GM18870 (cell line): ENCODE results near the gene GATA2.

Experiments
- ATAC-seq: cut with Tn5 transposase; IDR thresholded peaks from one replicate; pipeline ENCODE4 v1.9.1; 2021; ENCODE audit warnings: moderate library complexity; ENCODE audit not compliant: unreplicated experiment

Gene GATA2

GRCh38 chr3:128475355-128475754 is 17.6 kb downstream of the GATA2 start:
- ATAC-seq: no peak

GRCh38 chr3:128473737-128474136 is 19.3 kb downstream of the GATA2 start:
- no peak for ATAC-seq

- no peak for ATAC-seq
Observed at GRCh38 chr3:128473180-128473519, 19.9 kb downstream of the GATA2 start.

GRCh38 chr3:128472449-128473179 is 20.4 kb downstream of the GATA2 start:
- no peak for ATAC-seq

- ATAC-seq: no peak
Observed at GRCh38 chr3:128471720-128472119, 21.3 kb downstream of the GATA2 start.

GRCh38 chr3:128471110-128471509 is 21.9 kb downstream of the GATA2 start:
- ATAC-seq: no peak

GRCh38 chr3:128470134-128470899 is 22.7 kb downstream of the GATA2 start:
- no peak for ATAC-seq

GRCh38 chr3:128469556-128469955 is 23.4 kb downstream of the GATA2 start:
- no peak for ATAC-seq

- no peak for ATAC-seq
Observed at GRCh38 chr3:128468791-128469527, 24.0 kb downstream of the GATA2 start.

- no peak for ATAC-seq
Observed at GRCh38 chr3:128468285-128468790, 24.7 kb downstream of the GATA2 start.

GRCh38 chr3:128466840-128467541 is 26.0 kb downstream of the GATA2 start, which contains the start of gene DNAJB8:
DNAJB8 (minus strand) TSS chr3:128466890; CDS start chr3:128463245, 3,645 bp downstream.
- ATAC-seq: no peak

- no peak for ATAC-seq
Observed at GRCh38 chr3:128464702-128465101, 28.3 kb downstream of the GATA2 start.

- no peak for ATAC-seq
Observed at GRCh38 chr3:128464188-128464587, 28.8 kb downstream of the GATA2 start.

- no peak for ATAC-seq
Observed at GRCh38 chr3:128463771-128464170, 29.2 kb downstream of the GATA2 start.

GRCh38 chr3:128463354-128463753 is 29.6 kb downstream of the GATA2 start:
- no peak for ATAC-seq

- no peak for ATAC-seq
Observed at GRCh38 chr3:128462931-128463330, 30.1 kb downstream of the GATA2 start.

GRCh38 chr3:128462341-128462910 is 30.6 kb downstream of the GATA2 start:
- no peak for ATAC-seq

- no peak for ATAC-seq
Observed at GRCh38 chr3:128461731-128462130, 31.3 kb downstream of the GATA2 start.

GRCh38 chr3:128459461-128459820 is 33.6 kb downstream of the GATA2 start:
- no peak for ATAC-seq

GRCh38 chr3:128458746-128459460 is 34.1 kb downstream of the GATA2 start:
- no peak for ATAC-seq
